Rectal smooth muscle tissue (tissue), 1 donor: ENCODE data around the gene SPATS2.
"Not testable (repeated sequence)": the region's sequence is repeated elsewhere in the genome, so short reads cannot be mapped to it uniquely, and the experiment has no call there.

Source experiments
- H3K27ac ChIP-seq: one replicate; pipeline ENCODE4 v1.7.0; 2013; ENCODE audit warnings: low read depth, low read length, inconsistent platforms
- H3K27me3 ChIP-seq: one replicate; pipeline ENCODE4 v1.7.0; 2013; ENCODE audit warnings: low read length; ENCODE audit not compliant: control insufficient read depth, insufficient read depth
- H3K36me3 ChIP-seq: one replicate; pipeline ENCODE4 v1.7.0; 2013; ENCODE audit warnings: low read length; ENCODE audit not compliant: control insufficient read depth, insufficient read depth
- H3K4me1 ChIP-seq: one replicate; pipeline ENCODE4 v1.7.0; 2013; ENCODE audit warnings: low read length; ENCODE audit not compliant: control insufficient read depth, insufficient read depth
- H3K4me3 ChIP-seq: one replicate; pipeline ENCODE4 v1.7.0; 2013; ENCODE audit warnings: low read length
- H3K9ac ChIP-seq: one replicate; pipeline ENCODE4 v1.7.0; 2013; ENCODE audit warnings: low read length

The SPATS2 gene

DNA sequence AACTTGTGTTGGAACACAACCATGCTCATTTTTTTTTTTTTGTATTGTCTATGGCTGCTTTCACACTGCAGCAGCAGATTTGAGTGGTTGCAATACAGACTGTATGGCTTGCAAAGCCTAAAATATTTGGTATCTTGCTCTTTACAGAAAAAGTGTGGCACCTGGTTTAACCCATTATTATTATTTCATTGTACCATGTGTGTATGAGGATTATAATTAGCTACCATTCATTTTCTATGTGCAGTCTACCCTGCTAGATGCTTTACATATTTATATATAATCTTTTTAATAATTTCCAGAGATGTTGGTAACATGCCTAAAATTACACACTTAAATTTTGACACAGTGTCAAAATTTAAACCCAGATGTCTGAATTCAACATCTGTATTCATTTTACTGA is 37.7 kb downstream of the SPATS2 start:
- Histone ChIP-seq H3K9ac (no peak overlapping the region), H3K27ac (no peak overlapping the region), H3K4me1 (no peaks in the 10 kb centered on the region), H3K27me3 (no peaks in the 10 kb centered on the region), H3K36me3 (no peaks in the 10 kb centered on the region), H3K4me3 (no peak overlapping the region)

DNA sequence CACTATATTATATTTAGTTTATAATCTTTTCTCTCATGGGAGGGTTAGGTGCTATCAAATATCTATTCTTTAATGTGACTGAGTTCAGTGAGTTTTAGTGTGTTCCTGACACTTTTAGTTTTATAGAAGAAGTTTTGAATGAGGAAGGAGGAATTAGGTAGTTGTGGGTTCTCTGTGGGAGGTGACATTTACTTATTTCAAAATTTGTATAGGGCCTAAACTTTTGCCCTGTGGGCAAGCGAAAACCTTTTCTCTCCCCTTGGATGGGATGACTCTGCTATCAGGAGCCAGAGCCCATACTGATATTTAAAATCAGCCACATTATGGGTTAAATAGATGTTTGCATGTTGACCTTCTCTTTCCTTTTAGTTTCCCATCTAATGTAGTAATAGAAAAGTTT is 43.6 kb downstream of the SPATS2 start:
- H3K36me3 ChIP-seq: no peaks in the 10 kb centered on the region
- no peak overlapping the region for H3K27ac ChIP-seq
- H3K4me3 ChIP-seq: no peak overlapping the region
- H3K27me3 ChIP-seq: no peaks in the 10 kb centered on the region
- H3K9ac ChIP-seq: no peak overlapping the region
- H3K4me1 ChIP-seq: no peaks in the 10 kb centered on the region

DNA sequence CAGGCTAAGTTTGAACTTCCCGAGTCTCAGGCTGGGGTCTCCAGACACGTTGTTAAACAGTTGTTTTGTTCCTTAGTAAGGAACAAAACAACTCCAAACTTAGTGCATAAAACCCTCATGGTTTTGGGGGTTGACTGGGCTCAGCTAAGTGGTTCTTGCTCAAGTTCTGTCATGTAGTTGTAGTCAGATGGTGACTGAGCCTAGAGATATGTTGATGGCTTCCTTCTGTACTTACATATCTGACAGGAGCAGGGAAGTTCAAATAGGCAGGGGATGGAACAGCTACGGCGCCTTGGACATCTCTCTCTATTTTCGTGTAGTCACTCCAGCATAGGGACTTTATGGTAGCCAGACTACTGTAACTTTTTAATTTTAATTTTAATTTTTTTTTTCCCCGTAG is 45.7 kb downstream of the SPATS2 start:
- H3K4me3 ChIP-seq: no peak overlapping the region
- H3K9ac ChIP-seq: no peak overlapping the region
- H3K27me3 ChIP-seq: no peaks in the 10 kb centered on the region
- no peaks in the 10 kb centered on the region for H3K4me1 ChIP-seq
- no peaks in the 10 kb centered on the region for H3K36me3 ChIP-seq
- no peak overlapping the region for H3K27ac ChIP-seq

DNA sequence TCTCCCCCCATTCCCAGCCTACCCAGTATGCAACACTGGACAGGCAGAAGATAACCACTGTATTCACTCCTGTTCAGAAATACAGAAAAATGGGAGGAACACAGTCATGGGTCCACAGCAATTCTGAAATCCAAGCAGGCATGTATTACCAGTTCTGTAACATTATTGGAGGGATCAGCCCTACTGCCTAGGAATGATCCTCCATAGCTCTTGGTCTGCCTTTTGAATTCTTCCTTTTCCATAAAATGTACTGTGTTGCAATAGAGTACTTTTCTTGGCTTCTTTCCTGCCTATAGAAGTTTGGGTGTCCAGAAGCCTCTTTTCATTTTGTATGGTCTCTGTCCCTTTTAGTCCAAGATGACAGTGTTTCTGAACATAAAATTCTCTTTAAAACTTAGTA is 46.5 kb downstream of the SPATS2 start:
- Histone ChIP-seq H3K27ac (no peak overlapping the region), H3K4me3 (no peak overlapping the region), H3K36me3 (no peaks in the 10 kb centered on the region), H3K27me3 (no peaks in the 10 kb centered on the region), H3K9ac (no peak overlapping the region), H3K4me1 (no peaks in the 10 kb centered on the region)

DNA sequence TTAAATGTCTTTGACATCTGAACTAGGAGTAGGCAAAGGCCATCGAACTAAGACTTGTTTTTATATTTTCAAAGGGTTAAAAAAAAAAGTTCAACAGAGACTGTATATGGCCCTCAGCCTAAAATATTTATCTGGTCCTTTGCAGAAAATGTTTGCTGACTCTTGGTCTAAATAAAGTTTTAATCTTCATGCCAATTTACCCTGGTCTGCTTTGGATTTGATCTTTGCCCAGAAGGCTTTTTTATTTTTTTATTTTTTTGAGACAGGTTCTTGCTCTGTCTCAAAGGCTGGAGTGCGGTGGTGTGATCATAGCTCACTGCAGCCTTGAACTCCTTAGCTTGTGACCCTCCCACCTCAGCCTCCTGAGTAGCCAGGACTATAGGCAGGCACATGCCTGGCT is 47.1 kb downstream of the SPATS2 start:
- H3K36me3 ChIP-seq: no peaks in the 10 kb centered on the region
- H3K27me3 ChIP-seq: no peaks in the 10 kb centered on the region
- H3K4me3 ChIP-seq: no peak overlapping the region
- no peak overlapping the region for H3K27ac ChIP-seq
- no peak overlapping the region for H3K9ac ChIP-seq
- H3K4me1 ChIP-seq: no peaks in the 10 kb centered on the region

DNA sequence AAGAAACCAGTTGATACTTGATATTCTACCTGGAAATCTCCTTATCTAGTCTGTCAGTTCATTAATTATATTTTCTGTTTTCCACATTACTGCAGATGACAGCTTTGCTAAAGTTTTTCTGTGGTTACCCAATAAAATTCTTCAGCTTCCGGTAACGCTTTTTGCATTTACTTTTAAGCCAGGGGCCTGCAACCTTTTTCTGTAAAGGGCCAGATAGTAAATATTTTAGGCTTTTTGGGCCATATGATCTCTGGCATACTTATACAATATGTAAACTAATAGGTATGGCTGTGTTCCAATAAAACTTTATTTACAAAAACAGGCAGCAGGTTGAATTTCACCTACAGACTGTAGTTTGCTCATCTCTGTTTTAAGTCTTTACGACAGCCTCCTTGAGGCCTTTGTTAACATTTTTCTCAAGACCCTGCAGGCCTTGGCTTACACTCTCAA is 48.3 kb downstream of the SPATS2 start:
- no peaks in the 10 kb centered on the region for H3K36me3 ChIP-seq
- no peak overlapping the region for H3K9ac ChIP-seq
- no peaks in the 10 kb centered on the region for H3K27me3 ChIP-seq
- no peak overlapping the region for H3K4me3 ChIP-seq
- H3K27ac ChIP-seq: no peak overlapping the region
- H3K4me1 ChIP-seq: no peaks in the 10 kb centered on the region

DNA sequence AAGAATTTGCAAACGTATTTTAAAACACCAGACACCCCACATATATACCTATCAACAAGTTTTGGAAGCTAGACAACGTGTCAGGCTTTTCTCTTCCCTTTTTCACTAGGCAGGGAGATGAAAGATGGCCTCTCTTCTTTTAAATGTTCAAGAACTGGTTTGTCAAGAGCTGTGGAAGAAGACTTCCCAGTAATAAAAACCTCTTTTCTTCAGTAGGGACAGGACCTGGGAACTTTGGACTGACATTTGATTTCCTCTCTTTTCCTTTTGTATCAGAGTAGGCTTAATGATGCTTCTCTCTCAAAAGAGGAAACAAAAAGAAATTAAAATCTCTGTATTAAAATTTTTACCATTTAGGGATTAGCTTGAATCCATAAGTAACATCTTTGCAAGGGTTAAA is 49.6 kb downstream of the SPATS2 start:
- Histone ChIP-seq H3K36me3 (no peaks in the 10 kb centered on the region), H3K27me3 (no peaks in the 10 kb centered on the region), H3K9ac (no peak overlapping the region), H3K4me3 (no peak overlapping the region), H3K27ac (no peak overlapping the region), H3K4me1 (no peaks in the 10 kb centered on the region)

DNA sequence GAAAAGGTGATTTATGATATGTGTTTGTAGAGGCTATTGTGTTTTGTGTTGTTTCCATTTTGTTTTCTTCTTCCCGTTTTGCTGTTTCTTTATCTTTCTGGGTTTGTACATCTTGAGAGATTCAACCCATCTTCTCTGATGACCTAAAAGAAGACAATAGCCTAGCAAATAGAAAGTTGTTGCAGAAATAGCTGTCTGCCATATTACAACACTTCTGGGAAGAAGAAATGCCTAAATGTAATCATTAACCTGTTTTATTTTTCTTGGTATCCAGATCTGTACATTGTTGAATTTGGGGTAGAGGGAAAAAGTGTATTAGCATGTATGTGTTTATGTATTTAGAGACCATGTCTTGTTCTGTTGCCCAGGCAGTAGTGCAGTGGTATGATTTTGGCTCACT is 50.3 kb downstream of the SPATS2 start:
- H3K9ac ChIP-seq: no peak overlapping the region
- H3K4me1 ChIP-seq: no peaks in the 10 kb centered on the region
- H3K36me3 ChIP-seq: no peaks in the 10 kb centered on the region
- H3K27me3 ChIP-seq: no peaks in the 10 kb centered on the region
- H3K27ac ChIP-seq: no peak overlapping the region
- no peak overlapping the region for H3K4me3 ChIP-seq

DNA sequence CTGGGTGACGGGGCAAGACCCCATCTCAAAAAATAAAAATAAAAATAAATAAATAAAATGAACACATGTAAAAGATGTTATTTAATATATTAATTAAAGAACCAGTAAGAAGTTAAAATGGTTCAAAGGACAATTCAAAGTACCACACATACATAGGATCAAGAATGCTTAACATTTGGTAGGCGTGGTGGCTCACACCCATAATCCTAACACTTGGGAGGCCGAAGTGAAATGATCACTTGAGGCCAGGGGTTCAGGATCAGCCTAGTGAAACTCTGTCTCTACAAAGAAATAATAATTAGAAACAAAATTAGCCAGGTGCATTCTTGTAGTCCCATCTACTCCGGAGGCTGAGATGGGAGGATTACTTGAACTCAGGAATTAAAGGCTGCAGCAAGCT is 53.3 kb downstream of the SPATS2 start:
- H3K4me1 ChIP-seq: no peaks in the 10 kb centered on the region

DNA sequence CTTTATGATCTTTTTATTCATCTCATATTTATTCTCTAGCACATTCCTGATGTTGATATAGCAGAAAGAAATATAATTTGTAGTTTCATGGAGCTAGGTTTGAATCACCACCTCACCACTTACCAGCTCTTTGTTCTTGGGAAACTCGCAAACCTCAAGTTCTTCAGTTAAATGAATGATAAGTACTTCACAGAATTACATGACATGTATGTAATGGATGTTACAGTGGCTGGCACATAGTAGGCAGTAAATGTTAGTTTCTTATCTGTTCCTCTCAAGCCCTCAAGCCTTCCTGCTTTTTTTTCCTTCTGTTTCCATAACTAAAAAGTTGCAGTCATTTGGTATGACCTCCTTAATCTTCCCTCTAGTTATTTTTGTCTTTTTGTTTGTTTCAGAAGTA is 54.9 kb downstream of the SPATS2 start:
- no peak overlapping the region for H3K4me3 ChIP-seq
- no peak overlapping the region for H3K9ac ChIP-seq
- no peaks in the 10 kb centered on the region for H3K27me3 ChIP-seq
- no peaks in the 10 kb centered on the region for H3K4me1 ChIP-seq
- H3K27ac ChIP-seq: no peak overlapping the region
- no peaks in the 10 kb centered on the region for H3K36me3 ChIP-seq

More for the DNA sequence above, 53.3 kb downstream of the SPATS2 start:
- Histone ChIP-seq H3K9ac (no peak overlapping the region), H3K27me3 (no peaks in the 10 kb centered on the region), H3K27ac (no peak overlapping the region), H3K4me3 (no peak overlapping the region), H3K36me3 (no peaks in the 10 kb centered on the region)

DNA sequence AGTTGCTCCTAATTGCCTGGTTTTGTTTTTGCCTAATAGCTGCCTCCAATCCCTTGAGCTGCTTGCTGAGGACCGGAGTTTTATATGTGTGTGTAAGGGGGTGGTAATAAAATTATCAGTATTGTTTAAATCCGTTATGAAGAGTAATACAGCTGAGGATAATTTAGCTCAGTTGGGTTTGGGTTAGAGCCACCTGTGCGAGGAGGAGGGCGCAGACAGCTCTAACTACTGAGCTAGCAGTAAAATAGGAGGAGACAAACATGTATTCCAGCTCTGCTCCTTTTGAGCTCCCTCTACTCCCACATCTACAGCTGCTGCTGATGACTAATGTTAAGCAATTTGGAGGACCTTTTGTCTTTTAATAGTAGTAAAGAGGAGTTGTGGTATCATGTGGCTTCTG is 61.5 kb downstream of the SPATS2 start:
- Histone ChIP-seq H3K9ac (no peak overlapping the region), H3K4me3 (no peak overlapping the region), H3K27ac (no peak overlapping the region), H3K36me3 (no peaks in the 10 kb centered on the region), H3K27me3 (no peaks in the 10 kb centered on the region), H3K4me1 (no peaks in the 10 kb centered on the region)

DNA sequence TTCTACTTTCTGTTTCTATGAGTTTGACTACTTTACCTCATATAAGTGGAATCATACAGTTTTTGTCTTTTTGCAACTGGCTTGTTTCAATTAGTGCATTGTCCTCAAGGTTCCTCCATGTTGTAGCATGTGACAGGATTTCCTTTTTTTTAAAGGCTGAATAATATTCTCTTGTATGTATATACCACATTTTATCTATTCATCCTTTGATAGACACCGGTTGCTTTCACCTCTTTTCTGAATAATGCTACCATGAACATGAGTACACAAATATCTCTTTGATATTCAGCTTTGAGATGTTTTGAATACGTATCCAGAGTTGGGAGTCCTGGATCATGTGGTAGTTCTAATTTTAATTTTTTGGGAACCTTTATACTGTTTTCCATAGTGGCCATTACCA is 65.4 kb downstream of the SPATS2 start:
- Histone ChIP-seq H3K4me3 (no peak overlapping the region), H3K4me1 (no peaks in the 10 kb centered on the region), H3K9ac (no peak overlapping the region), H3K27me3 (no peaks in the 10 kb centered on the region), H3K36me3 (no peaks in the 10 kb centered on the region), H3K27ac (no peak overlapping the region)

DNA sequence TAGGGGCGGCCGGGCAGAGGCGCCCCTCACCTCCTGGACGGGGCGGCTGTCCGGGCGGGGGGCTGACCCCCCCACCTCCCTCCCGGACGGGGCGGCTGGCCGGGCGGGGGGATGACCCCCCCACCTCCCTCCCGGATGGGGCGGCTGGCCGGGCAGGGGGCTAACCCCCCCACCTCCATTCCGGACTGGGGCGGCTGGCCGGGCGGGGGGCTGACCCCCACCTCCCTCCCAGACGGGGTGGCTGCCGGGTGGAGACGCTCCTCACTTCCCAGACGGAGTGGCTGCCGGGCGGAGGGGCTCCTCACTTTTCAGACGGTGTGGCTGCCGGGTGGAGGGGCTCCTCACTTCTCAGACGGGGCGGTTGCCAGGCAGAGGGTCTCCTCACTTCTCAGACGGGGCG is 69.5 kb downstream of the SPATS2 start:
- not testable (repeated sequence) for H3K27ac ChIP-seq, H3K4me1 ChIP-seq, H3K36me3 ChIP-seq, H3K9ac ChIP-seq, H3K27me3 ChIP-seq, H3K4me3 ChIP-seq

DNA sequence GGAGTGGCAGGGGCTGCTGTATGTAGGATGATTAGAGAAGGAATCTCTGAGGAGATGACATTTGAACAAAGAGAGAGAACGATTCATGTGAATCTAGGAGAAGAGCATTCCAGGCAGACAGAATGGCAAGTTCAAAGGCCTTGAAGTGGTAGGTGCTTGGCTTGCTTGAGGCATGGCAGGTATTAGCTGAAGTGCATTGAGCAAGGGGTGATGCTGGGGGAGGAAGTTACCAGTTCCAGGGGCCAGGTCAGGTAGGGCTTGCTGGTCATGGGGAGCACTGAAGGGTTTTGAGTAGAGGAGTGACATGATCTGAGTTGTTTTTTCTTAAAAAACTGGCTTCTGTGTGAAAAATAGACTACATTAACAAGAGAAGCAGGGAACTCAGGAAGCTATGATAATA is 71.8 kb downstream of the SPATS2 start:
- no peaks in the 10 kb centered on the region for H3K4me1 ChIP-seq
- no peak overlapping the region for H3K4me3 ChIP-seq
- H3K27me3 ChIP-seq: no peaks in the 10 kb centered on the region
- H3K36me3 ChIP-seq: no peaks in the 10 kb centered on the region
- H3K9ac ChIP-seq: no peak overlapping the region
- no peak overlapping the region for H3K27ac ChIP-seq
